ENCODE data around the gene MEGF9. TPM values are rescaled to one million over a fixed set of nuclear protein-coding genes. Genes with fewer than 3 reads are reported as not detected.
A peak's percentile ranks its signal among the peaks of the same experiment; 100 is the strongest.

MEGF9 gene
- total and polyA plus RNA-seq, 2 donors (not counting 3 experiments of a cell fraction or from before 2014, with no cell fraction given) = 4.0 to 13.0 TPM

DNA sequence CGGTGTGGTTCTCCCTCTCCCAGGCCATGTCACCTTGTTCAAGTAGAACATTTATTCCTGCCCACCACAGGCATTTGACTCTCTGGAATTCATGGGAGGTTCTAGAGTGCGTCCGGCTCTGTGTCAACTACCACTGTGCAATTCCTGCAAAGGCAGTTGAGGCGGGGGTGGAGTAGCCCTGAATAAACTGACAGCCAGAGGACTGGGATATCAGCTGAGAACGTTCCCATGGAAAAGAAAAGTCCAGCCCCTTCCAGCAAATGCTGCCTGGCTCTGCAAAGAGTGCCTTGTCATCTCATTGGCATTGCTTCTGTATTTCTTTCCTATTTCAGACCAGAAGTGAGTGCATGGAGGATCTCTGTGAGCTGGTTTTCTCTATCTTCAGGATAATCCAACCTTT, 18.9 kb upstream of the MEGF9 start:
- FAIRE-seq (no peak), DNase-seq (ENCODE audit: low read depth, low spot score) (no peak)
- Histone ChIP-seq H3K4me1 (ENCODE audit: control insufficient read depth, extremely low read depth, insufficient read depth, low read length) (peaks cover 15% of the 10 kb centered on the region), H3K36me3 (ENCODE audit: control insufficient read depth in 2 of 2, extremely low read depth in 1 of 2, insufficient read depth in 2 of 2, low read length in 2 of 2) (no peaks in the 10 kb centered on the region), H4K20me1 (replicated peaks; ENCODE audit: control insufficient read depth, extremely low read depth, insufficient read depth, low read length) (no peaks in the 10 kb centered on the region), H3K27me3 (ENCODE audit: control insufficient read depth in 2 of 2, insufficient read depth in 2 of 2, low read length in 2 of 2) (no peaks in the 10 kb centered on the region), H3K4me2 (ENCODE audit: insufficient read depth, low read length) (no peak overlapping the region), H2AFZ (ENCODE audit: low read depth, low read length) (no peak overlapping the region), H3K4me3 (replicated peaks in 1 of 3; ENCODE audit: insufficient read depth in 1 of 3, low read depth in 1 of 3, low read length in 3 of 3) (no peak overlapping the region), H3K9me1 (replicated peaks; ENCODE audit: control insufficient read depth, extremely low read depth, insufficient read depth, low read length) (no peaks in the 10 kb centered on the region), H3K9ac (replicated peaks; ENCODE audit: extremely low read depth, insufficient read depth, low read length) (no peak overlapping the region), H3K79me2 (ENCODE audit: control insufficient read depth, insufficient read depth, low read length) (no peaks in the 10 kb centered on the region), H3K27ac (ENCODE audit: insufficient read depth, low read depth, low read length) (no peak overlapping the region), H3K9me3 (replicated peaks; ENCODE audit: control insufficient read depth, insufficient read depth, low read length) (no peaks in the 10 kb centered on the region)
- dilution Hi-C loops (cut with MboI; ENCODE audit: extremely low pct_ligation_motif_present, low sequenced_read_pairs) (no loop called here), intact Hi-C loops (cut with micrococcal nuclease) (no loop called here)
- ChIA-PET CTCF (interaction anchor here (1.2 kb wide), 1 partner anchor 113 kb away, joined by 3 read pairs; no protein-coding TSS in a partner anchor), POLR2A (no interaction called here)
- no TSS peak for BruUV-seq (replicated peaks)
- TF ChIP-seq JUN (IDR thresholded peaks at IDR 0.05; ENCODE audit: borderline replicate concordance, insufficient read depth, insufficient read length, low read depth) (no peak), POLR2A (IDR thresholded peaks at IDR 0.05; ENCODE audit: low read depth, low read length) (no peak), MYC (IDR thresholded peaks at IDR 0.05; ENCODE audit: low read depth, low read length) (no peak), GATA2 (IDR thresholded peaks at IDR 0.05; ENCODE audit: insufficient read depth, insufficient read length, low read depth, low read length) (no peak)

DNA sequence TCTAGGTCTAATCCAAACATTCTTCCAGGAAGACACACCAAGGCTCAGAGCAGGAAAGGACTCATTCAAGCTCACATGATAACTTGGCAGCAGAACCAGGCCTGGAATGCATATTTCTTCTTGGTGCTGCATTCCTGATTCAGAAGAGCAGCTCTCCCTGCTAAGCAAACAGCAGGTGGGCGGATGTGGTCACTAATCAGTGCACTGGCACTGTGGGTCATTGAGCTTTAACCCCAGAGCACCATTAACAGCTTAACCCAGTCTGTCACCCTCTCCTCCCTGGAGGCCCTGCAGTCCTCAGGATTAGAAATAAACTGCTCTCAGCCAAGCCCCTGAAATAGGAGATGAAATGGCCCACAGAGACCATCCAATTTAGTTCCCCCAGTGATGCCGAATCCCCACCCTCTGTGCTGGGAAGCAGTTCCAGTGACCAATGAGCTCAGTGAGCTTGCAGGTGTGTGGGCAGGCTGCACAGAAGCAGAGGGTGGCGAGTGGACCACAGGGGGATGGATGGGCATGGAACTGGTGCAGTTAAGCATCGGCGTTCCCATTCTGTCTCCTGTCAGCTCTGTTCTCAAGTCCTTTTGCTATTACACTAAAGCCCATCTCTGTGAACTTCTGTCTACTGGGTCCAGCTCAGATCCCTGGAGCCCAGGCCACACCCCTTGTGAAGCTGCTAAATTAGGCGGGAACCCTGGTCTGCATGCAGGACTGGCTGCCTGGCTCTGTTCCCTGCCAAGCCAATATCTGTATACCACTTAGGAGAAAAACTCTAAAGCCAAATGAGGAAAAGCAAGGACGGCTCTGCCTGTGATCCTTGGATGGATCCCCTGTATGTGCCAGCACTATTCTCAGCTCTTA, 16.6 kb upstream of the MEGF9 start:
- Histone ChIP-seq H3K9me1 (replicated peaks; ENCODE audit: control insufficient read depth, extremely low read depth, insufficient read depth, low read length) (no peaks in the 10 kb centered on the region), H3K27me3 (ENCODE audit: control insufficient read depth in 2 of 2, insufficient read depth in 2 of 2, low read length in 2 of 2) (no peaks in the 10 kb centered on the region), H3K4me1 (ENCODE audit: control insufficient read depth, extremely low read depth, insufficient read depth, low read length) (peaks cover 15% of the 10 kb centered on the region), H3K9me3 (replicated peaks; ENCODE audit: control insufficient read depth, insufficient read depth, low read length) (no peaks in the 10 kb centered on the region), H3K36me3 (ENCODE audit: control insufficient read depth in 2 of 2, extremely low read depth in 1 of 2, insufficient read depth in 2 of 2, low read length in 2 of 2) (no peaks in the 10 kb centered on the region), H3K4me2 (ENCODE audit: insufficient read depth, low read length) (no peak overlapping the region), H4K20me1 (replicated peaks; ENCODE audit: control insufficient read depth, extremely low read depth, insufficient read depth, low read length) (no peaks in the 10 kb centered on the region), H3K9ac (replicated peaks; ENCODE audit: extremely low read depth, insufficient read depth, low read length) (no peak overlapping the region), H3K27ac (ENCODE audit: insufficient read depth, low read depth, low read length) (no peak overlapping the region), H2AFZ (ENCODE audit: low read depth, low read length) (no peak overlapping the region), H3K79me2 (ENCODE audit: control insufficient read depth, insufficient read depth, low read length) (no peaks in the 10 kb centered on the region), H3K4me3 (replicated peaks in 1 of 3; ENCODE audit: insufficient read depth in 1 of 3, low read depth in 1 of 3, low read length in 3 of 3) (no peak overlapping the region)
- FAIRE-seq (peak; percentile 98), DNase-seq (ENCODE audit: low read depth, low spot score) (peak; percentile 92)
- TF ChIP-seq POLR2A (IDR thresholded peaks at IDR 0.05; ENCODE audit: low read depth, low read length) (peak; percentile 38), JUN (IDR thresholded peaks at IDR 0.05; ENCODE audit: borderline replicate concordance, insufficient read depth, insufficient read length, low read depth) (peak; percentile 64), POLR2AphosphoS5 (IDR thresholded peaks at IDR 0.05; ENCODE audit: insufficient read depth, low read depth, low read length) (peak; percentile 96), EZH2 (IDR thresholded peaks at IDR 0.05; ENCODE audit: borderline replicate concordance, low read depth, low read length, severe bottlenecking) (no peak), GATA2 (IDR thresholded peaks at IDR 0.05; ENCODE audit: insufficient read depth, insufficient read length, low read depth, low read length) (peak; percentile 87), MYC (IDR thresholded peaks at IDR 0.05; ENCODE audit: low read depth, low read length) (no peak), FOS (IDR thresholded peaks at IDR 0.05; ENCODE audit: borderline replicate concordance, insufficient read depth, low read length) (peak; percentile 59)
- TF ChIP-seq, protein P1, sequence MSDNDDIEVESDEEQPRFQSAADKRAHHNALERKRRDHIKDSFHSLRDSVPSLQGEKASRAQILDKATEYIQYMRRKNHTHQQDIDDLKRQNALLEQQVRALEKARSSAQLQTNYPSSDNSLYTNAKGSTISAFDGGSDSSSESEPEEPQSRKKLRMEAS (IDR thresholded peaks at IDR 0.05; ENCODE audit: insufficient read depth, insufficient read length) = no peak
- ChIA-PET CTCF (interaction anchor here (0.6 to 2.9 kb wide), 5 partner anchors 10 to 159 kb away, joined by 3 to 16 read pairs (median 9); partner anchors contain the start of gene MEGF9), POLR2A (interaction anchor here (0.7 to 0.9 kb wide), 3 partner anchors 9 to 62 kb away, joined by 3 to 4 read pairs (median 3); partner anchors contain the start of gene FBXW2)
- intact Hi-C loops (cut with micrococcal nuclease) (loop anchor here (1.0 kb wide), 1 partner anchor 17 kb away; the partner anchor contains the start of gene MEGF9), dilution Hi-C loops (cut with MboI; ENCODE audit: extremely low pct_ligation_motif_present, low sequenced_read_pairs) (no loop called here)
- no TSS peak for BruUV-seq (replicated peaks)
